ENCODE data around the gene TPK1.

The TPK1 gene

DNA sequence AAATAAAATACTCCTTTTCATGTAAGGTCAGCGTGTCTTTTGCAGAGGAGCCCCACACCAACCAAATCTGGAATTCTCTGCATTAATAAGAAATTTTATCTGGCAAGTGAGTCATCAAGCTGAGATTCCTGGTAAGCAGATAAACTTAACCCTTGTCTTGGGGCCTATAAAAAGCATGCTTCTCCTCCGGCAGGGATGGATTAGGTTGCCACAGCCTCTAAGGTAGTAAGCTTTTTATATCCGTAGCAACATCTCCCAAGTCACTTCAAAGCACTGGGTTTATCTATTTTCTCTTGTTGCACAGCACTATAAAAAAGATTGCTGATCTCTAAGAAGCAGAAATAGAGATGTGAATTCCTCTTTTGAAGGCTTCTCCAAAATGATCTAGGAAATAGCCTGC, 229.6 kb downstream of the TPK1 start:
- ChIA-PET POLR2A (no interaction called here), CTCF (no interaction called here)
- no peak overlapping the region for H3K4me3 ChIP-seq (ENCODE audit: low read depth, low read length)
- no peak for TF ChIP-seq CTCF (IDR thresholded peaks at IDR 0.05; ENCODE audit: insufficient read depth, low read length, missing control alignments)
- no peak for DNase-seq (ENCODE audit: low read depth, low spot score)

DNA sequence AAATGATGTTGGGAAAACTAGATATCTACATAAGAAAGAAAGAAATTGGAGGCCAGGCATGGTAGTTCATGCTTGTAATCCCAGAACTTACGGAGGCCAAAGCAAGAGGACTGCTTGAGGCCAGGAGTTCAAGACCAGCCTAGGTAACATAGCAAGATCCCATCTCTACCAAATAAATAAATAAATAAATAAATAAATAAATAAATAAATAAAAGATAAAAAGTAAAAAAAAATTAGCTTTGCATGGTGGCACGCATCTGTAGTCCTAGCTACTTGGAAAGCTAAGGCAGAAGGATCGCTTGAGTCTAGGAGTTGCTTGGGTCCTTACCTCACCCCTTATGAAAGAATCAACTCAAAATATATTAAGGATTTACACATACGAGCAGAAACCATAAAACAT, 238.9 kb downstream of the TPK1 start:
- TF ChIP-seq CTCF (IDR thresholded peaks at IDR 0.05; ENCODE audit: insufficient read depth, low read length, missing control alignments), result no peak
- DNase-seq (ENCODE audit: low read depth, low spot score), result no peak
- H3K4me3 ChIP-seq (ENCODE audit: low read depth, low read length), result no peak overlapping the region
- CTCF ChIA-PET, result no interaction called here
- POLR2A ChIA-PET, result no interaction called here

- no peak for TF ChIP-seq CTCF (IDR thresholded peaks at IDR 0.05; ENCODE audit: insufficient read depth, low read length, missing control alignments)
- no peak for DNase-seq (ENCODE audit: low read depth, low spot score)
- CTCF ChIA-PET, result no interaction called here
- POLR2A ChIA-PET, result no interaction called here
- no peak overlapping the region for H3K4me3 ChIP-seq (ENCODE audit: low read depth, low read length)
These were observed 241.3 kb downstream of the TPK1 start for GRCh38 chr7:144594580-144594979.

GRCh38 chr7:144588559-144589051, 247.2 kb downstream of the TPK1 start:
- CTCF ChIA-PET, result no interaction called here
- POLR2A ChIA-PET, result no interaction called here
- DNase-seq (ENCODE audit: low read depth, low spot score), result no peak
- H3K4me3 ChIP-seq (ENCODE audit: low read depth, low read length), result no peak overlapping the region
- TF ChIP-seq CTCF (IDR thresholded peaks at IDR 0.05; ENCODE audit: insufficient read depth, low read length, missing control alignments), result no peak

GRCh38 chr7:144587701-144588100, 248.2 kb downstream of the TPK1 start:
- TF ChIP-seq CTCF (IDR thresholded peaks at IDR 0.05; ENCODE audit: insufficient read depth, low read length, missing control alignments), result no peak
- ChIA-PET CTCF (no interaction called here), POLR2A (no interaction called here)
- no peak overlapping the region for H3K4me3 ChIP-seq (ENCODE audit: low read depth, low read length)
- no peak for DNase-seq (ENCODE audit: low read depth, low spot score)

- no peak overlapping the region for H3K4me3 ChIP-seq (ENCODE audit: low read depth, low read length)
- CTCF ChIA-PET, result no interaction called here
- POLR2A ChIA-PET, result no interaction called here
- no peak for DNase-seq (ENCODE audit: low read depth, low spot score)
- TF ChIP-seq CTCF (IDR thresholded peaks at IDR 0.05; ENCODE audit: insufficient read depth, low read length, missing control alignments), result no peak
These were observed 251.1 kb downstream of the TPK1 start for GRCh38 chr7:144584726-144585125.
